ENCODE data around the gene NHLH1. TPM values are rescaled to one million over a fixed set of nuclear protein-coding genes. Genes with fewer than 3 reads are reported as not detected.

The NHLH1 gene
- total and polyA plus RNA-seq, 4 donors: 0.13 to 0.24 TPM; not detected in 2

- Histone ChIP-seq H3K9me3 (ENCODE audit: control insufficient read depth, low read length) (no peaks in the 10 kb centered on the region), H3K4me3 (ENCODE audit: low read length in 2 of 2) (no peak overlapping the region), H3K27ac (ENCODE audit: low read depth in 1 of 2, low read length in 2 of 2) (no peak overlapping the region), H3K36me3 (ENCODE audit: control insufficient read depth in 1 of 2, insufficient read depth in 2 of 2, low read length in 1 of 2) (peaks cover 3 to 32% of the 10 kb centered on the region in 2 donors), H3K4me1 (ENCODE audit: control insufficient read depth in 1 of 2, insufficient read depth in 2 of 2, low read length in 2 of 2) (no peaks in the 10 kb centered on the region), H3K27me3 (ENCODE audit: control insufficient read depth in 1 of 2, insufficient read depth in 2 of 2, low read length in 1 of 2) (no peaks in the 10 kb centered on the region)
- intact Hi-C loops (cut with DNase I): no loop called here
- DNase-seq: no peak
- WGBS, 2 donors: 88 to 94% methylated on average over 2 of the region's 2 CpGs
- no peak for ATAC-seq (ENCODE audit: low FRiP score)
Observed at GRCh38 chr1:160353223-160353622, 13.6 kb upstream of the NHLH1 start.

GRCh38 chr1:160354388-160354985 lies 12.4 kb upstream of the NHLH1 start:
- Histone ChIP-seq H3K4me1 (ENCODE audit: control insufficient read depth in 1 of 2, insufficient read depth in 2 of 2, low read length in 2 of 2) (no peaks in the 10 kb centered on the region), H3K27ac (ENCODE audit: low read depth in 1 of 2, low read length in 2 of 2) (no peak overlapping the region), H3K9me3 (ENCODE audit: control insufficient read depth, low read length) (no peaks in the 10 kb centered on the region), H3K27me3 (ENCODE audit: control insufficient read depth in 1 of 2, insufficient read depth in 2 of 2, low read length in 1 of 2) (no peaks in the 10 kb centered on the region), H3K4me3 (ENCODE audit: low read length in 2 of 2) (no peak overlapping the region), H3K36me3 (ENCODE audit: control insufficient read depth in 1 of 2, insufficient read depth in 2 of 2, low read length in 1 of 2) (peaks cover 3 to 33% of the 10 kb centered on the region in 2 donors)
- ATAC-seq (ENCODE audit: low FRiP score) (no peak), DNase-seq (peak in 1 of 2 donors; percentile 3)
- intact Hi-C loops (cut with DNase I): no loop called here
- WGBS, 2 donors: 69 to 76% methylated on average over 5 of the region's 5 CpGs

- ATAC-seq (ENCODE audit: low FRiP score) (no peak), DNase-seq (no peak)
- Histone ChIP-seq H3K36me3 (ENCODE audit: control insufficient read depth in 1 of 2, insufficient read depth in 2 of 2, low read length in 1 of 2) (peaks cover 0 to 27% of the 10 kb centered on the region in 2 donors), H3K4me3 (ENCODE audit: low read length in 2 of 2) (no peak overlapping the region), H3K27me3 (ENCODE audit: control insufficient read depth in 1 of 2, insufficient read depth in 2 of 2, low read length in 1 of 2) (no peaks in the 10 kb centered on the region), H3K9me3 (ENCODE audit: control insufficient read depth, low read length) (no peaks in the 10 kb centered on the region), H3K27ac (ENCODE audit: low read depth in 1 of 2, low read length in 2 of 2) (no peak overlapping the region), H3K4me1 (ENCODE audit: control insufficient read depth in 1 of 2, insufficient read depth in 2 of 2, low read length in 2 of 2) (no peaks in the 10 kb centered on the region)
- WGBS, 2 donors: 83 to 87% methylated on average over 7 of the region's 7 CpGs
- intact Hi-C loops (cut with DNase I): no loop called here
Observed at GRCh38 chr1:160357286-160358002, 9.4 kb upstream of the NHLH1 start.

GRCh38 chr1:160358073-160358472 lies 8.8 kb upstream of the NHLH1 start:
- intact Hi-C loops (cut with DNase I): no loop called here
- DNase-seq (no peak), ATAC-seq (ENCODE audit: low FRiP score) (no peak)
- Histone ChIP-seq H3K27ac (ENCODE audit: low read depth in 1 of 2, low read length in 2 of 2) (no peak overlapping the region), H3K9me3 (ENCODE audit: control insufficient read depth, low read length) (no peaks in the 10 kb centered on the region), H3K36me3 (ENCODE audit: control insufficient read depth in 1 of 2, insufficient read depth in 2 of 2, low read length in 1 of 2) (peaks cover 0 to 25% of the 10 kb centered on the region in 2 donors), H3K4me1 (ENCODE audit: control insufficient read depth in 1 of 2, insufficient read depth in 2 of 2, low read length in 2 of 2) (no peaks in the 10 kb centered on the region), H3K27me3 (ENCODE audit: control insufficient read depth in 1 of 2, insufficient read depth in 2 of 2, low read length in 1 of 2) (no peaks in the 10 kb centered on the region), H3K4me3 (ENCODE audit: low read length in 2 of 2) (no peak overlapping the region)
- 83 to 86% methylated on average over 4 of the region's 4 CpGs for WGBS, 2 donors

GRCh38 chr1:160359559-160360226 lies 7.2 kb upstream of the NHLH1 start:
- no peaks in the 10 kb centered on the region for H3K4me1 ChIP-seq (ENCODE audit: control insufficient read depth in 1 of 2, insufficient read depth in 2 of 2, low read length in 2 of 2)
- no peaks in the 10 kb centered on the region for H3K27me3 ChIP-seq (ENCODE audit: control insufficient read depth in 1 of 2, insufficient read depth in 2 of 2, low read length in 1 of 2)
- DNase-seq (no peak), ATAC-seq (ENCODE audit: low FRiP score) (no peak)
- 69 to 78% methylated on average over 9 of the region's 9 CpGs for WGBS, 2 donors
- intact Hi-C loops (cut with DNase I): no loop called here
- no peaks in the 10 kb centered on the region for H3K9me3 ChIP-seq (ENCODE audit: control insufficient read depth, low read length)
- peaks cover 0 to 16% of the 10 kb centered on the region in 2 donors for H3K36me3 ChIP-seq (ENCODE audit: control insufficient read depth in 1 of 2, insufficient read depth in 2 of 2, low read length in 1 of 2)
- H3K27ac ChIP-seq (ENCODE audit: low read depth in 1 of 2, low read length in 2 of 2): no peak overlapping the region
- H3K4me3 ChIP-seq (ENCODE audit: low read length in 2 of 2): no peak overlapping the region

- ATAC-seq (ENCODE audit: low FRiP score): no peak
- WGBS, 2 donors: 74 to 78% methylated on average over 8 of the region's 8 CpGs
- Histone ChIP-seq H3K4me3 (ENCODE audit: low read length in 2 of 2) (no peak overlapping the region), H3K27ac (ENCODE audit: low read depth in 1 of 2, low read length in 2 of 2) (no peak overlapping the region), H3K36me3 (ENCODE audit: control insufficient read depth in 1 of 2, insufficient read depth in 2 of 2, low read length in 1 of 2) (peaks cover 0 to 14% of the 10 kb centered on the region in 2 donors), H3K9me3 (ENCODE audit: control insufficient read depth, low read length) (no peaks in the 10 kb centered on the region), H3K4me1 (ENCODE audit: control insufficient read depth in 1 of 2, insufficient read depth in 2 of 2, low read length in 2 of 2) (no peaks in the 10 kb centered on the region), H3K27me3 (ENCODE audit: control insufficient read depth in 1 of 2, insufficient read depth in 2 of 2, low read length in 1 of 2) (no peaks in the 10 kb centered on the region)
- intact Hi-C loops (cut with DNase I): no loop called here
- DNase-seq: no peak
Observed at GRCh38 chr1:160360227-160360695, 6.6 kb upstream of the NHLH1 start.

- ATAC-seq (ENCODE audit: low FRiP score) (no peak), DNase-seq (no peak)
- Histone ChIP-seq H3K27me3 (ENCODE audit: control insufficient read depth in 1 of 2, insufficient read depth in 2 of 2, low read length in 1 of 2) (no peaks in the 10 kb centered on the region), H3K27ac (ENCODE audit: low read depth in 1 of 2, low read length in 2 of 2) (no peak overlapping the region), H3K4me3 (ENCODE audit: low read length in 2 of 2) (no peak overlapping the region), H3K4me1 (ENCODE audit: control insufficient read depth in 1 of 2, insufficient read depth in 2 of 2, low read length in 2 of 2) (no peaks in the 10 kb centered on the region), H3K9me3 (ENCODE audit: control insufficient read depth, low read length) (no peaks in the 10 kb centered on the region), H3K36me3 (ENCODE audit: control insufficient read depth in 1 of 2, insufficient read depth in 2 of 2, low read length in 1 of 2) (peaks cover 0 to 6% of the 10 kb centered on the region in 2 donors)
- WGBS, 2 donors: 74 to 81% methylated on average over 2 of the region's 2 CpGs
- intact Hi-C loops (cut with DNase I): no loop called here
Observed at GRCh38 chr1:160361199-160361598, 5.7 kb upstream of the NHLH1 start.

GRCh38 chr1:160361814-160362167 lies 5.1 kb upstream of the NHLH1 start:
- H3K9me3 ChIP-seq (ENCODE audit: control insufficient read depth, low read length): no peaks in the 10 kb centered on the region
- H3K27me3 ChIP-seq (ENCODE audit: control insufficient read depth in 1 of 2, insufficient read depth in 2 of 2, low read length in 1 of 2): no peaks in the 10 kb centered on the region
- no peak overlapping the region for H3K27ac ChIP-seq (ENCODE audit: low read depth in 1 of 2, low read length in 2 of 2)
- intact Hi-C loops (cut with DNase I): no loop called here
- WGBS, 2 donors: 80 to 87% methylated on average over 4 of the region's 4 CpGs
- ATAC-seq (ENCODE audit: low FRiP score) (no peak), DNase-seq (no peak)
- peaks cover 0 to 6% of the 10 kb centered on the region in 2 donors for H3K36me3 ChIP-seq (ENCODE audit: control insufficient read depth in 1 of 2, insufficient read depth in 2 of 2, low read length in 1 of 2)
- no peak overlapping the region for H3K4me3 ChIP-seq (ENCODE audit: low read length in 2 of 2)
- H3K4me1 ChIP-seq (ENCODE audit: control insufficient read depth in 1 of 2, insufficient read depth in 2 of 2, low read length in 2 of 2): no peaks in the 10 kb centered on the region
